Fibroblast of lung (primary cell): Measurements from ENCODE around the gene TPP2.

Experiments
- CTCF ChIP-seq, 2 donors: IDR thresholded peaks in 1 of 2; conservative IDR thresholded peaks in 1 of 2; 1 replicate in 1 of 2; 2 replicates in 1 of 2; pipeline ENCODE4 v1.5.1; 2011 to 2012; ENCODE audit warnings: low read length in 2 of 2, control low read depth in 1 of 2, inconsistent platforms in 1 of 2, low read depth in 1 of 2, mild to moderate bottlenecking in 1 of 2
- EZH2 ChIP-seq: IDR thresholded peaks from 2 replicates; pipeline ENCODE4 v1.5.1; 2012; ENCODE audit warnings: low read length, control low read depth, mild to moderate bottlenecking; ENCODE audit errors: missing control alignments

GRCh38 chr13:102651392-102651791 lies 54.6 kb downstream of the TPP2 start:
- no peak for TF ChIP-seq CTCF (conservative IDR thresholded peaks at IDR 0.05 in 1 of 2, IDR thresholded peaks at IDR 0.05 in 1 of 2; ENCODE audit: low read depth in 1 of 2, low read length in 2 of 2)
- TF ChIP-seq EZH2 = no peak
